ENCODE results near the gene LTK.

Gene LTK

DNA sequence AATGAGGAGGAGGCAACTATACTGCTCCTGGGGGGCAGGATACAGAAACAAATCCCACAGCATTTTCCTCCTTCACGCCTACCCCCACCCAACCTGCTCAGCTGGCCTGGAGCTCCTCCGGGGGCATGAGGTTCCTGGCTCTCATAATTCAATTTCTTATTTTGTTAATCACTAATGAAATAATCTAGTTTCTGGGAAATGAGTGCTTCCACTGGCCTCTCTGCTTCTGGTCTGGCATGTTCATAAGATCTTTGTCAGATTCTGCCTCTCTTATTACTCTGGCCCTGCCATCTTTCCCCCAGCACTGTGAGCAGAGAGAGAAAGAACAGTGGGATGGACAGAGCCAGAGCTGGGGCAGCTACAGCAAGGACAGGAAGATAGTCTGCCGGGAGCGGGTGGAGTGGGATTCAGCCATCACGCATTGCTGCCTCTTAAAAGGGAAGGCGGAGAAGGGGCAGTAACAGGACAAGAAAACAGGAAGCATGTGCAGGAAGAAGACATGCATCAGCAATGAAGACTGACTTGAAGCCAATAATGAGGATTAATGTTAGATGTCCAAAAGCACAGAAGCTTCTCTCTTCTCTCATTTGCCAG is 16.8 kb upstream of the LTK start:
- no peak for DNase-seq (ENCODE audit: low read depth)

DNA sequence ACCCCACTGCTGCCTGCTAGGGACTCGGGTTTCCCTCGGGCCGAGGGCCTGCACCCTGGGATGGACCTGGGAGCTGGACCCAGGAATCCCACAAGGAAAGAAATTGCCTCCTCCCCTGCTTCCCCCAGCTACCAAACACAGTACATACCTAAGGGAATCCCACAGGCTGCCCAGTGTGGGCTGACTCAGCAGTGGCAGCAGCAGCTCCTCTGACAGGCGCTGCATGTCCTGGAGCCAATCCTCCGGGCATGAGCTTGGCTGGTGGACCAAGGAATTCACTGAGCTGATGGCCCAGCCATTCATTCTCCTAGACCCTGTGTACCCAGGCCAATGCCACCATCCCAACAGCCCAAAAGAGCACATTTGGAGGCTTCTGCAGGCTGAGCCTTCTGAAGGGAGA is 9.5 kb upstream of the LTK start:
- DNase-seq (ENCODE audit: low read depth), result no peak

GRCh38 chr15:41521614-41522013 is 8.0 kb upstream of the LTK start:
- no peak for DNase-seq (ENCODE audit: low read depth)

DNA sequence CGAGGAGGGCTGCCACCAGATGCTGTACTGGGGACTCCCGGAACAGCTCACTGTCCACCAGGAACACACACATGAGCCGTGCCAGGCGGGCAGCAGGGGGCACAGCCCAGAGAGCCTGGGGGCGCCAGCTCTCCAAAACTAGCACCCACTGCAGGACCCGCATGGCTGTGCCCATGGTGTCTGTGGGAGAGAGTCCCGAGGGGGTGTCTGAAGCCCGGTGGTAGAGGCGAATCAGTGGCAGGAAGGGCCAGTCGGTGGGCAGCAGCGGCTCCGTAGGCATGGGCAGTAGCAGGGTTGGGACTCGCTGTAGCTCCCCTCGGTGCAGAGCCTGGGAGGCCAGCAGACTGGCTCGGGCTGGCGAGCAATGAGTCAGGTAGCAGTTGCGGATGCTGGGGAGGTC is 7.0 kb upstream of the LTK start:
- no peak for DNase-seq (ENCODE audit: low read depth)

DNA sequence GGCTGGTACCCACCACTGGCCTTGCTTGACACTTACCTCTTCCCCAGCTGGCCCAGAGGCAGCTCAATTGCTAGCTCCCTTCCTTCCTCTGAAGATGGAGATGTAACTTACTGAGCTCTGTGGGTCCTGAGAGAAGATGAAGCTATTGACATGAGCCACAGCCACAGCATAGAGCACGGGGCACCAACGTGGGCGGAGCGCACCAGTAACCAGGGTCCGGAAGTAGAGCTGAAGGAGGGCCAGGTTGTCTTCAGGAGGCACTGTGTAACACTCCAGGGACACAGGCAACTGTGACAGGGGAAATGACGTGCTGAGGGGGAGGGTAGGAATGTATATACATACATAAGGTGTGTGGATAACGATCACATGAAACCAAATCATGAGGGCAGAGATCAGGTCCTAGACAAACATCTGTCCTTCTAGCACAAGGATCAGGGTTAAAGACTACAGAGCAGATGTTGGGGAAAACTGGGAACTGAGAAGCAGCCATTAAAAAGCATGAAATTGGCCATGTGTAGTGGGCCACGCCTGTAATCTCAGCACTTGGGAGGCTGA is 4.3 kb upstream of the LTK start:
- DNase-seq (ENCODE audit: low read depth), result no peak

DNA sequence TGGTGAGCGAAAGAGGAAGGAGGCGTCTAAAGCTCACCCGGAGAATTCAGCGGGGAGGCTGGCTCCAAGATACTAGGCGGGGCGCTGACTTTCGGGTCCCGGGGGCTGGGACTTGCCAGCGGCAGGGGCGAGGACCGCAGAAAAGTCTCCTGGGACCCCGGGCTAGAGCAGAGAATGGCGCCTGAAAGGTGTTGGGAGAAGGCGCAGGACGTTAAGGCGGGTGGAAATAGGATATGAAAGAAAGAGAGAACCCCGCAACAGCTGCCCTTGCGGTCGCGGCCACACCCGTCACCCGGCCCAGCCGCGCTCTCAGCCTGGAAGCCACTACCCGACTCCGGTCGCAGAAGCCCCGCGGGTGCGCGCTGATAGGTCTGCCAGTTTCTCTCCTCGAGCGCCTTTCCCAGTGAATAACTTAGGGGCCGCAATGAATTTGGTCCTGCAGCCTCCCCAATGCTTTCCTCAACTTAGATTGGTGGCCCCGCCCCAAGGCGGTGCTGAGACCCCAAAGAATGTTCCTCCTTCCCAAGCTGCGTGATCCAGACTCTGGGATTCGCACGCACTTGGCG is 604 bp downstream of the LTK start:
- DNase-seq (ENCODE audit: low read depth), result peak; percentile 31

GRCh38 chr15:41512512-41512939 is 1.1 kb downstream of the LTK start:
- DNase-seq (ENCODE audit: low read depth), result no peak

- DNase-seq (ENCODE audit: low read depth), result no peak
Observed at GRCh38 chr15:41511899-41512369, 1.7 kb downstream of the LTK start.

- no peak for DNase-seq (ENCODE audit: low read depth)
Observed at GRCh38 chr15:41511331-41511898, 2.2 kb downstream of the LTK start.

GRCh38 chr15:41510728-41511127 is 2.9 kb downstream of the LTK start:
- no peak for DNase-seq (ENCODE audit: low read depth)

DNA sequence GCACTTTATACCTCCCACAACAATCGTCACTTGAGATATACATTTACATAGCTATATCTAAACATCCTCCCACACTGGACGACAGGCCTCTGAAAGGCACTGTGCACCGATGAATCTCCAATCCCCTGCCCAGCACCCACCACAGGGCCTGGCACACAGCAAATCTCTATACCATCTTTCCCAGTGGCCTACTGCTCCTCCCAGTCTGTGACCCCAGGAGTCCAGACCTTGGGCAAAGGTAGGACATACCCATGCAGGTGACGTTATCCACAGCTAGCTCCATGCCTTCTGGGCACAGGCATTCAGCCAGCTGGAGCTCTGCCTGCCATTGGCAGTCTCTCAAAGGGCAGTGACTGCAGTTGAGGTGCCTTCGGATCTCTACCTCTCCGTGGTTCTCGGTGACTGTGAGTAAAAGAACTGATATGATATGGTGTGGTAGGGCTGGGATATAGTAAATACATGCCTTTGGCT is 5.8 kb downstream of the LTK start:
- DNase-seq (ENCODE audit: low read depth), result no peak

DNA sequence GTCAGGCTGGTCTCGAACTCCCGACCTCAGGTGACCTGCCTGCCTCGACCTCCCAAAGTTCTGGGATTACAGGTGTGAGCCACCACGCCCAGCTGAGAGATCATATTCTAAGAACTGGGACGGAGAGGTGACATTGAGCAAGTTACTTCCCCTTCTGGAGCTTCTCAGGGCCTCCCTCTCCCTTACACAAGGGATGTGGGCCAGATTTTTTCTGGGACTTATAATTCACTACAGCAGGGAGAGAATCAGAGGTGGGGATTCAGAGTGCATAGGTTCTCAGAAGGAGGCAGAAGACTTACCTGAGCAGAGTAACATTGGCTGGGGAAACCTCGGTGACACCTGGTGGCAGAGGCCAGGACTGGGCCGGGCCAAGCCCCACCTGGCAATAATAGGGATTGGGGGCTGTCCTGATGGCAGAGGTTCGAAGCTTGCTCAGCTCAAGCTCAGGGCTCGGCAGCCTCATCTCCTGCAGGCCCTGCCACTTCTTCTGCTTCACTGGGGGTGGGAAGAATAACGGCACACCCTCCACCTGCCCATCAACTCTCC is 6.8 kb downstream of the LTK start:
- no peak for DNase-seq (ENCODE audit: low read depth)

DNA sequence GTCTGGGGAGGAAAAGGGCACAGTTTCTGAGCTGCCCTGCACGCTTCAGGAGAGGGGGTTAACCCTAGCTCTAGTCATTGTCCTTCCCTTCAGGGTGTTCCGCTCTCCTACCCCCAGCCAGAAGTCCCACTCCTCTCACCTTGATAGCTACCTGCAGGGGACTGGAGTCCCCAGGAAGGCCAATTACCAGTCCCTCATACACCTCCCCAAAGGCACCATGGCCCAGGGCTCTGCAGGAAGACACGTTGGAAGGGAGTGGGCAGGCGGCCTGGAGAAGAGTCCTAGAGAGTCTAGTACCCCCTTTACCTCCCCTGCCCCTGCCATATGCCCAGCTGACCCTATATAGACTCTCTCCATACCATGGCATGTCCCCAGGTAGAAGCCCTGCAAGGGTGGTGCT is 7.9 kb downstream of the LTK start:
- DNase-seq (ENCODE audit: low read depth), result no peak

GRCh38 chr15:41504751-41505492 is 8.7 kb downstream of the LTK start:
- no peak for DNase-seq (ENCODE audit: low read depth)

GRCh38 chr15:41503669-41504010 is 10.0 kb downstream of the LTK start:
- no peak for DNase-seq (ENCODE audit: low read depth)

GRCh38 chr15:41502795-41503668 is 10.6 kb downstream of the LTK start:
- DNase-seq (ENCODE audit: low read depth), result no peak

GRCh38 chr15:41501931-41502794 is 11.5 kb downstream of the LTK start:
- DNase-seq (ENCODE audit: low read depth), result no peak

DNA sequence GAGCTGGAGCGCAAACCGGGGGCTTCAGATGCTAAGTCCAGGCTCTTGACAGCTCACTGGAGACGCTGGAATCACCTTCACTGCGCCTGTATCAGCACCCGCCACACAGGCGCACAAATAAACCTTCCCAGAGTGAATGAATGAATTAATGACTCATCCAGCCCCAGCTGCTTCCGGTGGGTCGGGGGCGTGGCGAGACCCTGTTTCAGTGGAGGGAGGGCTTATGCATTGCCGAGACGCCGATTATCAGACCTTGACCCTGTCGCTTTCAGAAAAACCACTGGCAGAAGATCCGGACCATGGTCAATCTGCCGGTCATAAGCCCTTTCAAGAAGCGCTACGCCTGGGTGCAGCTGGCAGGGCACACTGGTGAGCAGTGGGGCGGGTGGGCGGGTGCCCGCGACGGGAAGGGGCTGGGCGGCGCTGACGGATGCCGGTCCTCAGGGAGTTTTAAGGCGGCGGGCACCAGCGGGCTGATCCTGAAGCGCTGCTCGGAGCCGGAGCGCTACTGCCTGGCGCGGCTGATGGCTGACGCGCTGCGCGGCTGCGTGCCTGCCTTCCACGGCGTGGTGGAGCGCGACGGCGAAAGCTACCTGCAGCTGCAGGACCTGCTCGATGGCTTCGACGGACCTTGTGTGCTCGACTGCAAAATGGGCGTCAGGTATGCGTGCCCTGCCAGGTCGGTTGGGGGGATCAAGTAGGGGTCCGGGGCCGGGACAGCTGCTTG is 12.3 kb downstream of the LTK start:
- DNase-seq (ENCODE audit: low read depth), result no peak

DNA sequence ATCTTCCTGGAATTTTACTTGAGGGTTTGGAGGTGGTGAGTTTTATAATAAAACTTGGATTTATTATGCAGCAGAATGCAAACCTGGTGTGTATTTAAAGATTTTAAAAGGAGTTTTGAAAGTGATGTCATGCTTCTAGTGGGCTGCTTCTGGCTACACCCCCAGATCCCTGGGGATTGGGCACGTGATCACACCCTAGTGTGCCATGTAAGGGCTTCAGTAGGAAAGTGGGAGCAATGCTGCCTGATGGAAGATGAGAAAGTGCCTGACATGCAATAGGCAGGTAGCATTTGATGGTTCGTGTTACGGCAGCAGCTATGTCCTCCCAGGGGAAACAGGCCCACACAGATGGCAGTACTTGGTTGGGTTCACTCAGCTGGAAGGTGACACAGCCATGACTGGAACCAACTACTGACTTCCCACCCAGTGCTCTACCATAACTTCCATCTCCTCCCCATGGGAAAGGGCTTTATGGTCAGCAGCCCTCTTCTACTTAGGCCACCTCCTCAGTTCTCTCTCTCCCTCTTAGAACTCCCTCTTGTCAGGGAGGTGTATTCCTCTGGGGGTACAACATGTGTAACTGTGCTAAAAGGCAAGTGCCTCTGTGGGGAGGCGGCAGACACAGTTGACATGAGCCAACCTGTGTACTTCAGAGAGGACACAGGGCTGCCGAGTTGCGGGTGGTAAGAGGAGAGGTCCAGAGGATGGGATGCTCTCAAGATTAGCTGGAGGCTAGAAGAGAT is 14.3 kb downstream of the LTK start:
- no peak for DNase-seq (ENCODE audit: low read depth)

Measured in EH (cell line).